GM18909 (cell line): ENCODE data around the gene ACVR2A.

Source experiments
- ATAC-seq: cut with Tn5 transposase; IDR thresholded peaks from one replicate; pipeline ENCODE4 v1.9.1; 2021; ENCODE audit warnings: mild to moderate bottlenecking; ENCODE audit not compliant: unreplicated experiment, poor library complexity

ACVR2A gene

GRCh38 chr2:147854557-147855134 is 9.8 kb downstream of the ACVR2A start:
- no peak for ATAC-seq

GRCh38 chr2:147855316-147855715 is 10.5 kb downstream of the ACVR2A start:
- no peak for ATAC-seq

- ATAC-seq = no peak
Observed at GRCh38 chr2:147855977-147856376, 11.1 kb downstream of the ACVR2A start.

- no peak for ATAC-seq
Observed at GRCh38 chr2:147860009-147860408, 15.2 kb downstream of the ACVR2A start.

GRCh38 chr2:147862859-147863516 is 18.2 kb downstream of the ACVR2A start:
- ATAC-seq = no peak

GRCh38 chr2:147863835-147864234 is 19.0 kb downstream of the ACVR2A start:
- no peak for ATAC-seq

GRCh38 chr2:147865560-147865959 is 20.7 kb downstream of the ACVR2A start:
- ATAC-seq = no peak

- no peak for ATAC-seq
Observed at GRCh38 chr2:147867050-147867449, 22.2 kb downstream of the ACVR2A start.

- ATAC-seq = no peak
Observed at GRCh38 chr2:147869934-147870333, 25.1 kb downstream of the ACVR2A start.

- no peak for ATAC-seq
Observed at GRCh38 chr2:147872967-147873366, 28.1 kb downstream of the ACVR2A start.

- ATAC-seq = no peak
Observed at GRCh38 chr2:147873859-147874483, 29.1 kb downstream of the ACVR2A start.

GRCh38 chr2:147879846-147880245 is 35.0 kb downstream of the ACVR2A start:
- ATAC-seq = no peak

- ATAC-seq = no peak
Observed at GRCh38 chr2:147882631-147883030, 37.8 kb downstream of the ACVR2A start.

- no peak for ATAC-seq
Observed at GRCh38 chr2:147884830-147885229, 40.0 kb downstream of the ACVR2A start.

GRCh38 chr2:147886136-147886535 is 41.3 kb downstream of the ACVR2A start:
- no peak for ATAC-seq

- ATAC-seq = no peak
Observed at GRCh38 chr2:147888680-147889079, 43.9 kb downstream of the ACVR2A start.

- no peak for ATAC-seq
Observed at GRCh38 chr2:147904051-147904450, 59.2 kb downstream of the ACVR2A start.

GRCh38 chr2:147909178-147909577 is 64.3 kb downstream of the ACVR2A start:
- no peak for ATAC-seq

- ATAC-seq = peak; percentile 51
Observed at GRCh38 chr2:147910990-147911473, 66.2 kb downstream of the ACVR2A start.

- no peak for ATAC-seq
Observed at GRCh38 chr2:147913701-147914480, 69.1 kb downstream of the ACVR2A start.

GRCh38 chr2:147916067-147916466 is 71.2 kb downstream of the ACVR2A start:
- ATAC-seq = no peak
